Psoas muscle (tissue), 8 donors: ENCODE results near the gene SPATA18. TPM values are rescaled to one million over a fixed set of nuclear protein-coding genes. Genes with fewer than 3 reads are reported as not detected.

Experiments
- ATAC-seq, 4 donors: fragments of 200-7000 bp; cut with Tn5 transposase; one replicate each; pipeline ENCODE4 v1.9.1; 2020; ENCODE audit warnings: moderate library complexity in 3 of 4, mild to moderate bottlenecking in 2 of 4
- DNase-seq, 2 donors: peaks; one replicate each; pipeline ENCODE4 v3.0.0-alpha.2; 2020
- H3K27ac ChIP-seq: fragments of 200-600 bp; one replicate; pipeline ENCODE4 v1.8.0; 2022
- H3K27me3 ChIP-seq, 3 donors: fragments of 200-600 bp in 1 of 3; one replicate each; pipeline versions ENCODE4 v1.6.1 to v1.8.0; 2013 to 2022; ENCODE audit warnings: low read length in 2 of 3, mild to moderate bottlenecking in 2 of 3, moderate library complexity in 1 of 3; ENCODE audit not compliant: insufficient read depth in 3 of 3
- H3K36me3 ChIP-seq, 2 donors: fragments of 200-600 bp in 1 of 2; one replicate each; pipeline versions ENCODE4 v1.6.1 to v1.8.0; 2013 to 2022; ENCODE audit warnings: low read depth in 1 of 2, mild to moderate bottlenecking in 1 of 2, moderate library complexity in 1 of 2; ENCODE audit not compliant: insufficient read depth in 1 of 2
- H3K4me1 ChIP-seq: fragments of 200-600 bp; one replicate; pipeline ENCODE4 v1.8.0; 2022
- H3K4me3 ChIP-seq: fragments of 200-600 bp; one replicate; pipeline ENCODE4 v1.8.0; 2022; ENCODE audit warnings: mild to moderate bottlenecking
- H3K9me3 ChIP-seq: fragments of 200-600 bp; one replicate; pipeline ENCODE4 v1.8.0; 2022
- CTCF ChIP-seq: fragments of 200-600 bp; IDR thresholded peaks from one replicate; pipeline ENCODE4 v1.8.0; 2022; ENCODE audit warnings: antibody characterized with exemption
- WGBS, 3 donors: extraction: QIAGEN DNeasy Blood & Tissue Kit; methylation state at CpG; one replicate each; pipeline versions ENCODE4 v1.1.6 to v1.1.7; 2013; 5-methylcytosine and 5-hydroxymethylcytosine counted together
- intact Hi-C, 2 donors: fragments of 100-400 bp; cut with DNase I; formaldehyde crosslinking; loops; one replicate each; pipeline versions ENCODE4 v1.11.0 to v1.14.2; 2022
- polyA plus RNA-seq, 3 donors: library from polyadenylated mRNA; stranded (reverse); fragments of 200-250 nt; gene quantifications; one replicate each; pipeline ENCODE4 v1.2.3, GENCODE V29; 2013
- total RNA-seq, 4 donors: library from RNA; stranded (reverse); fragmentation: NEBNext Ultra II Directional in 2 of 4; extraction: Animal tissue kit (Norgen Biotek cat#: 25700) in 2 of 4; gene quantifications; one replicate each; pipeline versions ENCODE4 v1.2.1 to v1.2.4, GENCODE V29; 2021 to 2023
- donor health status: healthy with polysubstance abuse.
- donor health status: DM: no; HTN: no; CAD: no; lungs with moderate emphysema.
- donor health status: Bipolar disorder and iron deficiency.
- donor health status: healthy.
- donor health status: DM: yes; HTN: yes; CAD: no.
- donor health status: DM: no; HTN: no; CAD: no.
- donor health status: DM: no; HTN: no; CAD: no.
- donor health status: DM: yes; HTN: yes; CAD: no.

Gene SPATA18
- total and polyA plus RNA-seq, 7 donors = 0.14 to 2.5 (median 0.88) TPM

GRCh38 chr4:52016981-52017380, 34.1 kb upstream of the SPATA18 start:
- Histone ChIP-seq H3K27ac (no peak overlapping the region), H3K4me1 (no peaks in the 10 kb centered on the region), H3K36me3 (peaks cover 0 to 80% of the 10 kb centered on the region in 2 donors), H3K27me3 (no peaks in the 10 kb centered on the region), H3K4me3 (no peak overlapping the region), H3K9me3 (no peaks in the 10 kb centered on the region)
- TF ChIP-seq CTCF = no peak
- ATAC-seq = no peak
- intact Hi-C loops = loop anchor here in 1 of 2 donors (10.0 kb wide), 1 partner anchor 122 kb away; no protein-coding TSS in a partner anchor
- no peak for DNase-seq
- WGBS, 3 donors = 72 to 82% (median 78%) methylated on average over 3 of the region's 3 CpGs

GRCh38 chr4:52017814-52018213, 33.3 kb upstream of the SPATA18 start:
- H3K36me3 ChIP-seq = peaks cover 0 to 80% of the 10 kb centered on the region in 2 donors
- DNase-seq (no peak), ATAC-seq (no peak)
- no peak overlapping the region for H3K27ac ChIP-seq
- TF ChIP-seq CTCF = no peak
- H3K4me1 ChIP-seq = no peaks in the 10 kb centered on the region
- intact Hi-C loops = loop anchor here in 1 of 2 donors (10.0 kb wide), 1 partner anchor 123 kb away; no protein-coding TSS in a partner anchor
- H3K27me3 ChIP-seq = no peaks in the 10 kb centered on the region
- no peak overlapping the region for H3K4me3 ChIP-seq
- 42 to 44% (median 43%) methylated on average over 1 of the region's 1 CpG for WGBS, 3 donors
- no peaks in the 10 kb centered on the region for H3K9me3 ChIP-seq

- no peaks in the 10 kb centered on the region for H3K27me3 ChIP-seq
- peaks cover 0 to 80% of the 10 kb centered on the region in 2 donors for H3K36me3 ChIP-seq
- H3K4me3 ChIP-seq = no peak within 1 kb of the TSS
- ATAC-seq (peak in 1 of 4 donors; percentile 27), DNase-seq (no peak)
- 90 to 94% (median 92%) methylated on average over 6 of the region's 6 CpGs for WGBS, 3 donors
- H3K9me3 ChIP-seq = no peaks in the 10 kb centered on the region
- TF ChIP-seq CTCF = no peak
- intact Hi-C loops = loop anchor here (5.0 to 10.0 kb wide), 2 partner anchors 125 to 178 kb away; partner anchors contain the start of gene DCUN1D4 (in 1 of the 2)
- H3K27ac ChIP-seq = no peak within 1 kb of the TSS
- H3K4me1 ChIP-seq = no peaks in the 10 kb centered on the region
These were observed 31.0 kb upstream of the SPATA18 start, which contains the start of gene LRRC66 for GRCh38 chr4:52019936-52020657. Gene LRRC66 (minus strand): TSS chr4:52020363. CDS start chr4:52017613, 2,750 bp downstream.

GRCh38 chr4:52028970-52029369, 22.1 kb upstream of the SPATA18 start:
- Histone ChIP-seq H3K4me1 (peaks cover 10% of the 10 kb centered on the region), H3K4me3 (no peak overlapping the region), H3K27me3 (no peaks in the 10 kb centered on the region), H3K36me3 (peaks cover 0 to 95% of the 10 kb centered on the region in 2 donors), H3K27ac (no peak overlapping the region), H3K9me3 (no peaks in the 10 kb centered on the region)
- no peak for DNase-seq
- 94% methylated on average over 1 of the region's 1 CpG for WGBS, 3 donors
- TF ChIP-seq CTCF = no peak
- intact Hi-C loops = loop anchor here in 1 of 2 donors (5.0 kb wide), 1 partner anchor 132 kb away; no protein-coding TSS in a partner anchor
- ATAC-seq = no peak
